Activated B cell treated with CpG ODN at 0.5 μM for 24 hours (primary cell): ENCODE data around the gene KLKB1. TPM values are rescaled to one million over a fixed set of nuclear protein-coding genes. Genes with fewer than 3 reads are reported as not detected.

ENCODE experiments used
- ATAC-seq: fragments of 200-7000 bp; cut with Tn5 transposase; one replicate; pipeline ENCODE4 v1.10.0; 2021; ENCODE audit warnings: low read depth, mild to moderate bottlenecking, moderate library complexity
- CTCF ChIA-PET: fragments of 350-600 bp; sonication (Branson Sonifier 250); formaldehyde crosslinking; loops from one replicate; lab custom pipeline; 2021; ENCODE audit warnings: antibody characterized with exemption; lab: Charles Lee
- POLR2A ChIA-PET: fragments of 350-600 bp; sonication (Branson Sonifier 250); formaldehyde crosslinking; loops from one replicate; lab custom pipeline; 2021; ENCODE audit warnings: antibody characterized with exemption; lab: Charles Lee
- DNase-seq: peaks from one replicate; pipeline ENCODE4 v3.0.0; 2022
- H3K27ac Mint-ChIP-seq: one replicate; pipeline ENCODE4 v1.8.0; 2020; ENCODE audit warnings: mixed read lengths
- H3K27me3 Mint-ChIP-seq: one replicate; pipeline ENCODE4 v1.8.0; 2021; ENCODE audit warnings: mixed read lengths
- H3K36me3 Mint-ChIP-seq: one replicate; pipeline ENCODE4 v1.8.0; 2021; ENCODE audit warnings: low read depth, mixed read lengths
- H3K4me1 Mint-ChIP-seq: one replicate; pipeline ENCODE4 v1.8.0; 2021; ENCODE audit warnings: mixed read lengths
- H3K4me3 Mint-ChIP-seq: one replicate; pipeline ENCODE4 v1.8.0; 2020; ENCODE audit warnings: mild to moderate bottlenecking, mixed read lengths
- H3K9me3 Mint-ChIP-seq: one replicate; pipeline ENCODE4 v1.8.0; 2020; ENCODE audit warnings: mixed read lengths
- CTCF ChIP-seq: fragments of 200-600 bp; IDR thresholded peaks from one replicate; pipeline ENCODE4 v1.8.0; 2022; ENCODE audit warnings: antibody characterized with exemption, mild to moderate bottlenecking
- intact Hi-C: fragments of 100-400 bp; cut with micrococcal nuclease; formaldehyde crosslinking; loops from one replicate; pipeline ENCODE4 v1.15.1; 2024
- total RNA-seq: library from RNA; stranded (reverse); gene quantifications from 2 replicates; pipeline ENCODE4 v1.2.3, GENCODE V29; 2022

Gene KLKB1
- total RNA-seq, 1 donor from 2014 or later: 0.16 TPM

GRCh38 chr4:186304866-186305505 lies 77.7 kb downstream of the KLKB1 start:
- no peaks in the 10 kb centered on the region for H3K4me1 Mint-ChIP-seq
- DNase-seq: no peak
- H3K27ac Mint-ChIP-seq: no peak overlapping the region
- no peaks in the 10 kb centered on the region for H3K9me3 Mint-ChIP-seq
- POLR2A ChIA-PET: no interaction called here
- no peaks in the 10 kb centered on the region for H3K36me3 Mint-ChIP-seq
- TF ChIP-seq CTCF: no peak
- intact Hi-C loops: no loop called here
- peaks cover 5% of the 10 kb centered on the region for H3K27me3 Mint-ChIP-seq
- CTCF ChIA-PET: no interaction called here
- ATAC-seq: no peak
- H3K4me3 Mint-ChIP-seq: no peak overlapping the region

- POLR2A ChIA-PET: no interaction called here
- no peak overlapping the region for H3K27ac Mint-ChIP-seq
- no peak for TF ChIP-seq CTCF
- H3K36me3 Mint-ChIP-seq: no peaks in the 10 kb centered on the region
- CTCF ChIA-PET: no interaction called here
- no peak for ATAC-seq
- no peak for DNase-seq
- H3K4me3 Mint-ChIP-seq: no peak overlapping the region
- H3K27me3 Mint-ChIP-seq: peaks cover 6% of the 10 kb centered on the region
- no peaks in the 10 kb centered on the region for H3K4me1 Mint-ChIP-seq
- intact Hi-C loops: no loop called here
- no peaks in the 10 kb centered on the region for H3K9me3 Mint-ChIP-seq
Measured at GRCh38 chr4:186307497-186307896, 80.2 kb downstream of the KLKB1 start.

GRCh38 chr4:186307916-186308315 lies 80.6 kb downstream of the KLKB1 start:
- POLR2A ChIA-PET: no interaction called here
- Mint-ChIP-seq H3K27me3 (peaks cover 6% of the 10 kb centered on the region), H3K36me3 (no peaks in the 10 kb centered on the region), H3K9me3 (no peaks in the 10 kb centered on the region), H3K4me3 (no peak overlapping the region), H3K4me1 (no peaks in the 10 kb centered on the region), H3K27ac (no peak overlapping the region)
- no peak for ATAC-seq
- CTCF ChIA-PET: no interaction called here
- no peak for TF ChIP-seq CTCF
- intact Hi-C loops: no loop called here
- no peak for DNase-seq

Other genes starting within 250 kb of the KLKB1 start
- gene TLR3, start 158.4 kb upstream of the KLKB1 start, total RNA-seq: not detected in 2 replicates
- not detected in 2 replicates for gene FAM149A, start 122.8 kb upstream of the KLKB1 start, total RNA-seq
- 7.7 and 9.5 TPM in 2 replicates for gene CYP4V2, start 35.9 kb upstream of the KLKB1 start, total RNA-seq
- gene F11, start 38.7 kb downstream of the KLKB1 start, total RNA-seq: not detected in 2 replicates